Tibial artery (tissue), 4 donors: ENCODE measurements around the gene LARGE1.
A peak's percentile ranks its signal among the peaks of the same experiment; 100 is the strongest.

Source experiments
- DNase-seq, 2 donors: peaks; one replicate each; pipeline ENCODE4 v3.0.0-alpha.2; 2019
- H3K27ac ChIP-seq, 2 donors: fragments of 200-600 bp; sonication (generic) in 1 of 2; 1 replicate in 1 of 2; 2 replicates in 1 of 2; pipeline ENCODE4 v1.5.1; 2018 to 2019; ENCODE audit warnings: mild to moderate bottlenecking in 1 of 2
- H3K27me3 ChIP-seq, 2 donors: fragments of 200-600 bp; sonication (generic) in 1 of 2; one replicate each; pipeline versions ENCODE4 v1.5.1 to v1.6.0; 2016 to 2019
- H3K36me3 ChIP-seq, 3 donors: fragments of 200-600 bp; sonication (generic) in 2 of 3; one replicate each; pipeline ENCODE4 v1.5.1; 2016 to 2019; ENCODE audit warnings: mild to moderate bottlenecking in 2 of 3
- H3K4me1 ChIP-seq, 4 donors: fragments of 200-600 bp; sonication (generic) in 2 of 4; 1 replicate in 3 of 4; 2 replicates in 1 of 4; pipeline ENCODE4 v1.5.1; 2016 to 2019
- H3K4me3 ChIP-seq, 2 donors: fragments of 200-600 bp; sonication (generic) in 1 of 2; 1 replicate in 1 of 2; 2 replicates in 1 of 2; pipeline ENCODE4 v1.5.1; 2018 to 2019; ENCODE audit warnings: mild to moderate bottlenecking in 2 of 2
- H3K9me3 ChIP-seq, 3 donors: fragments of 200-600 bp; sonication (generic) in 1 of 3; one replicate each; pipeline ENCODE4 v1.5.1; 2016 to 2019
- CTCF ChIP-seq, 2 experiments: fragments of 200-600 bp in 1 of 2; fragments of 450-650 bp in 1 of 2; IDR thresholded peaks; one replicate each; pipeline ENCODE4 v1.5.1; 2017 to 2019; ENCODE audit warnings: antibody characterized with exemption in 2 of 2, mild to moderate bottlenecking in 1 of 2, moderate library complexity in 1 of 2
- intact Hi-C: fragments of 100-400 bp; cut with DNase I; formaldehyde crosslinking; loops from one replicate; pipeline ENCODE4 v1.15.0; 2023; ENCODE audit warnings: low total_unique reads

The LARGE1 gene

GRCh38 chr22:33315117-33315516 lies 605.2 kb downstream of the LARGE1 start:
- no peak for DNase-seq
- no peak for TF ChIP-seq CTCF (IDR thresholded peaks at IDR 0.05)
- Histone ChIP-seq H3K4me3 (no peak overlapping the region), H3K4me1 (no peaks in the 10 kb centered on the region), H3K27ac (no peak overlapping the region), H3K9me3 (no peaks in the 10 kb centered on the region), H3K27me3 (no peaks in the 10 kb centered on the region), H3K36me3 (peaks cover 10 to 56% (median 29%) of the 10 kb centered on the region in 3 donors)
- intact Hi-C loops, result no loop called here

GRCh38 chr22:33314316-33314715 lies 606.0 kb downstream of the LARGE1 start:
- no peak for TF ChIP-seq CTCF (IDR thresholded peaks at IDR 0.05)
- H3K9me3 ChIP-seq, result no peaks in the 10 kb centered on the region
- no peaks in the 10 kb centered on the region for H3K27me3 ChIP-seq
- no peak overlapping the region for H3K27ac ChIP-seq
- intact Hi-C loops, result no loop called here
- no peak for DNase-seq
- H3K4me1 ChIP-seq, result no peaks in the 10 kb centered on the region
- H3K4me3 ChIP-seq, result no peak overlapping the region
- peaks cover 10 to 64% (median 37%) of the 10 kb centered on the region in 3 donors for H3K36me3 ChIP-seq

GRCh38 chr22:33303099-33303498 lies 617.2 kb downstream of the LARGE1 start:
- peaks cover 0 to 9% (median 3%) of the 10 kb centered on the region in 4 donors for H3K4me1 ChIP-seq
- DNase-seq, result no peak

GRCh38 chr22:33302549-33302948 lies 617.7 kb downstream of the LARGE1 start:
- H3K27me3 ChIP-seq, result no peaks in the 10 kb centered on the region
- peaks cover 0 to 8% (median 0%) of the 10 kb centered on the region in 3 donors for H3K36me3 ChIP-seq
- DNase-seq, result no peak
- H3K27ac ChIP-seq, result no peak overlapping the region
- H3K4me1 ChIP-seq, result peaks cover 0 to 9% (median 3%) of the 10 kb centered on the region in 4 donors
- no peak for TF ChIP-seq CTCF (IDR thresholded peaks at IDR 0.05)
- no peak overlapping the region for H3K4me3 ChIP-seq
- no peaks in the 10 kb centered on the region for H3K9me3 ChIP-seq
- intact Hi-C loops, result loop anchor here (10.0 kb wide), 2 partner anchors 282 to 802 kb away; no protein-coding TSS in a partner anchor

More at GRCh38 chr22:33303099-33303498, 617.2 kb downstream of the LARGE1 start:
- TF ChIP-seq CTCF (IDR thresholded peaks at IDR 0.05), result no peak
- no peak overlapping the region for H3K4me3 ChIP-seq
- no peaks in the 10 kb centered on the region for H3K9me3 ChIP-seq
- intact Hi-C loops, result loop anchor here (10.0 kb wide), 2 partner anchors 282 to 802 kb away; no protein-coding TSS in a partner anchor
- peaks cover 0 to 8% (median 0%) of the 10 kb centered on the region in 3 donors for H3K36me3 ChIP-seq
- no peak overlapping the region for H3K27ac ChIP-seq
- no peaks in the 10 kb centered on the region for H3K27me3 ChIP-seq

GRCh38 chr22:33302049-33302545 lies 618.2 kb downstream of the LARGE1 start:
- peak; percentile 69 to 81 for DNase-seq
- H3K4me3 ChIP-seq, result no peak overlapping the region
- TF ChIP-seq CTCF (IDR thresholded peaks at IDR 0.05), result peak; percentile 88 to 97
- H3K27me3 ChIP-seq, result no peaks in the 10 kb centered on the region
- H3K4me1 ChIP-seq, result peaks cover 0 to 9% (median 3%) of the 10 kb centered on the region in 4 donors
- no peak overlapping the region for H3K27ac ChIP-seq
- peaks cover 0 to 9% (median 0%) of the 10 kb centered on the region in 3 donors for H3K36me3 ChIP-seq
- no peaks in the 10 kb centered on the region for H3K9me3 ChIP-seq
- intact Hi-C loops, result loop anchor here (10.0 kb wide), 2 partner anchors 283 to 803 kb away; no protein-coding TSS in a partner anchor
